Measurements from ENCODE around the gene ANKMY1.

Gene ANKMY1

DNA sequence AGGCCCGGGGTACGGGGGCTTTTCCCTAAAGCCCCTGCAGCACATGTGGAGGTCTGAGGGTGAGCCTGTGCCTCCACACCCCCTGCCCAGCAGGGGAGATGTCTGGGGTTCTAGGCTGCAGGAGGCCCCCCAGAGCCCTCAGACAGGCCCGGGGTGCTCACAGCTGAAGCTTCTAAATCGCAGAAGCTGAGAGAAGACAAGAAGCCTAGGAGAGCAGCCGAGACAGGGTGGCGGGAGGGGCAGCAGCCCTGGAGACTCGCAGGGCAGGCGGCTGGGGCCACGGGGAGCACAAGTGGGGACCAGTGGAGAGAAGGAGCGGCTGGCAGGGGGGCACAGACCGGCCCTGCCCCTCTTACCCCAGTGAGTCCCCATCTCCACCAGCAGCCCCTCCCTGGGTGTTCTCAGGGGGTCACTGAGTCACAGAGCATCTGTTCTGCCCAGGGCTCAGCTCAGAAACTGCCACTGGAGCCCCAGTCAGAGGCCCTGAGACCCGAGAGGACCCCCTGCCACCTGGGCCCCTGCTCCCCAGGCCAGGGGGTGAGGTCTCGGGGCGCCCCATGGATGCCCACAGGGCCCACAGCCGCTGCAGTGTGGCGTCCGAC, 96.2 kb downstream of the ANKMY1 start:
- DNase-seq: no peak

DNA sequence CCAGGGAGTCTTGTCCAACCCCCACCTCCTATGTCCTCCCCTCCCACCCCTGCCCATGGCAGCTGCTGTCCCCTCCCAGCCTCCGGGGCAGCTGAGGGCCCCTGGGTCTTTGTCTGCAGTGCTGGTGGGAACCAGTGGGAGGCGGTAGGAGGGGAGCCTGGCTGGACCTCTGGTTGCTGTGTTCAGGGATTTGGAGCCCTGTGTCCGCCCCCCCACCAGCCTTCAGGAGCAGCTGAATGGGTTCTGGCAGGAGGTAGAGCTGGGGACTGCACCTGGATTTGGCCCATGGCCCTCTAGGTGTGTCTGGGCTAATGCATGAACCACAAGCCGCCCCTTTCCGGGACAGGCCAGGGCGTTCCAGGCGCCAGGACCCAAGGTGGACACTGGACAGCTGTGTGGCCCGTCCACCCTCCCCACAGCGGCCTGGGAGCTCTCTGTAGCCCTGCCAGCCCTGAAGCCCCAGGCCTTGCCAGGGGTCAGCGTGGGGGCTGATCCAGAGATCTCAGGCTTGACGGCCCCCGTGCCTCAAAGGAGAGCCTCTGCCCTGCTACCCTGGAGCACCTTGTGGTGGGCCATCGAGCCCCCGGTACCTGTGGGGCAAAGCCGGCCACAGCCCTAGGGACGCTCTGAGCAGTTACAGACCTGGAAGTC, 96.9 kb downstream of the ANKMY1 start:
- DNase-seq: no peak

- no peak for DNase-seq
Measured at GRCh38 chr2:240460253-240460711, 97.5 kb downstream of the ANKMY1 start.

GRCh38 chr2:240459401-240460252, 98.2 kb downstream of the ANKMY1 start:
- DNase-seq: no peak

GRCh38 chr2:240458900-240459391, 98.8 kb downstream of the ANKMY1 start:
- DNase-seq: no peak

- no peak for DNase-seq
Measured at GRCh38 chr2:240458044-240458899, 99.5 kb downstream of the ANKMY1 start.

DNA sequence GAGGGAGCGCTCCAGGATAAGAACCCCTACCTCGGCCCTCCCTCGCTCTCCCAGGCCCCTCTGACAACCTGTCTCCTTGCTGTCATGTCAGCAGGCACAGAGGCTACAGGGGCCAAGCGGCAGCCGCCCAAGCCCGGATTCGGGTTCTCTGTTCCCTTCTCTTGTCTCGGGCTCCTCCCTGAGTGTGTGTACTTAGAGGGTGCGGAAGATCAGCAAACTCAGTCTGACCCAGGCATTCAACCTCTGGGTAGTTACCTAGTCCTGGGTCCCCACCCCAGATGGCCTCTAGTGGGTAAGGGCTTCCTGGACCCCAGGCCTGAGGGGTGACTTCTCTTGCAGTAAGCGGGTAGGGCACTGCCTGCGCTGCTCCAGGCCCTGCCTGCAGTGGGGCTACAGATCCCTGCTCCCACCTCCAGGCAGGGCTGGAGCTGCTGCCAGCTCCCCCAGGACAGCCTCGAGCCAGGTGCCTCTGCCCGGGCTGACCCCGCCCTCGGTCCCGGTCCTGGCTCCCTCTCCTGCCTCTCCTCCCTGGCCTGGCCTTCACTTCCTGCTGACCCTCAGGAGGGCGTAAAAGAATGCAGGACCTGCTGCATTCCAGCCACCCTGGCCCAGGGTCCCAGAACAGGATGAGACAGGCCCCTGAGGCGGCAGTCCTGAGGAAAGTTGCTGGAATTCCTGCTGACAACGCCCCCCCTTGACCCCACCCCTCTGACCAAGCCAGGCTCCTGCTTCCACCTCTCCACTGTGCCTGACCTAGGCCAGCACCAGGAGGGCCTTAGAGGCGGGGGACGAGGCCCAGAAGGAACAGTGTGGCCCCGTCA, 100.4 kb downstream of the ANKMY1 start:
- no peak for DNase-seq

GRCh38 chr2:240456447-240457222, 101.2 kb downstream of the ANKMY1 start:
- no peak for DNase-seq

- peak in 1 of 56 donors; percentile 50 for DNase-seq
Measured at GRCh38 chr2:240455647-240456446, 101.9 kb downstream of the ANKMY1 start.

DNA sequence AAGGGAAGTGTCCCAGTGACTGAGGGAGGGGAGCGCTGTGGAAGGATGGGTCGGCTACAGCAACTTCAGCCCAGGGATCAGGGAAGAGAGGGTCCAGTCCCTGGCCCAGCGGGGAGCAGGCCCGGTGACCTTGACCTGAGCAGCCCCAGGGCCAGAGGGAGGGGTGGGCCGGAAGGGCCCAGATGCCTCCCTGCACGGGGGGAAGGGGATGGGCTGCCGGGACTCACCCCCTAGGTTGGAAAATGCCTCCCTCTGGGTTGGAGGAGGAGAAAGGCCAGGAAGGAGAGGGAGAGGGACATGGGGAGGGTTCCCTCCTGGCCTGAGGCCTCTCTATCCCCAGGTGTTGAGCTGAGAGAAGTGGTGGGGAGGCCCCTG, 102.5 kb downstream of the ANKMY1 start:
- DNase-seq: no peak

- DNase-seq: peak in 7 of 56 donors; percentile 41 to 65 (median 51)
Measured at GRCh38 chr2:240454106-240454901, 103.5 kb downstream of the ANKMY1 start.

DNA sequence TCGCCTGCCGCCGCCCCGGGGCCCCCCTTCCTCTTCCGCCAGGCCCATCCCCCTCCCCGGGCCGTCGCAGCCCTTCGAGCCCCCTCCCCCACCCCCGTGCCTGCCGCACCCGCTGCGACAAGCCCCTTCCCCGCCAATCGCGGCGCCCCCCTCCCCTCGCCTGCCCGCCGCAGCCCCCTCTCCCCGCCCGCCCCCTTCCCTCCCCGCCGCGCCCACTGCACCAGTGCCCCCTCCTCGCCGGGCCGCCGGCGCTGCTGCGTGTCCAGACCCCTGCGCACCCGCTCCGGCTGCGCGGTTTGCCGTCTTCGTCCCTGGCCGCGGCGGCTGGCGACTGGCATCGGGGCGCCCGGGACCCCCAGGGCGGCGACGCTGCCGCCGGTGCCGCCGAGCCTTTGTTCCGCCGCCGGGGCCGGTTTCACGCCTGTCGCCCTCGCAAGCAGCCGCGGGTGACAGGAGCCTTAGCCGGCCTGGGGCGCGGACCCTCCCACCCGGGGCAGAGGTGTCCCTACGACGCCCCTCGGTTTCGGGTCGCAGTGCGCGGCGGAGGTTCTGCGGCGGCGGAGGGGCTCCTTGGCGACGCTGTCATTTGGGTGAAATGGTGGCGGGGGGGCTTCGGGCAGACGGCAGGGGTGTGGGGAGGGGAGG, 104.2 kb downstream of the ANKMY1 start:
- DNase-seq: no peak

GRCh38 chr2:240452462-240453256, 105.1 kb downstream of the ANKMY1 start:
- peak in 34 of 56 donors; percentile 26 to 80 (median 59) for DNase-seq

DNA sequence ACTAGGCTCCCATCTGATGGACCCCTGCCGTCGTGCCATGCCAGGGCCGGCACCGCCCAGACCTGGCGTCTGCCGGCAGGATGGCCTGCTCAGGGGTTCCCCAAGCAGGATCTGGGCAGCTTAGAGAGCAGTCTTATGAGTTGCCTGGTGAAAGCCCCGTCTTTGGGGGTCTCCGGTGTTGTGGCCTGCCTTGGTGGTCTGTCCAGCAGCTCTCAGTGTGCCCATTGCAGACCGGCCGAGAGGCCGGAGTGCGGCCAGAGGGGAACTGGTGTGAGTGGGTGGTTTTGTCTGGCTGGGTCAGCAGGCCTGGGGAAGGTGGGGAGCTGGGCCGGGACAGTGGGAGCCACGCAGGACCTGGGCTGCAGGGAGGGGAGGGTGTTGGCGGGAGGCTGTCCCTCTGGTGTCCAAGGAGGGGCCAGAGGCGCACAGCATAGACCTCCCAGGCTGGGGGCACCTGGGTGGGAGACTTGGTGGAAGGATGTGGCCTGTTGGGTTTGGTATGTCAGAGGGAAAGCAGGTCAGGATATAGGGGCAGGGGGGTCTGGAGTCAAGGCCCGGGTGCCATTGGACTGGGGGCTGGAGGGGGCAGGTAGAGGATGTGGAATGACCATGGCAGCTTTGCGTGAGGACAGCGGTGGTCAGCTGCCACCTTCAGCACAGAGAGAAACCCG, 105.9 kb downstream of the ANKMY1 start:
- no peak for DNase-seq

DNA sequence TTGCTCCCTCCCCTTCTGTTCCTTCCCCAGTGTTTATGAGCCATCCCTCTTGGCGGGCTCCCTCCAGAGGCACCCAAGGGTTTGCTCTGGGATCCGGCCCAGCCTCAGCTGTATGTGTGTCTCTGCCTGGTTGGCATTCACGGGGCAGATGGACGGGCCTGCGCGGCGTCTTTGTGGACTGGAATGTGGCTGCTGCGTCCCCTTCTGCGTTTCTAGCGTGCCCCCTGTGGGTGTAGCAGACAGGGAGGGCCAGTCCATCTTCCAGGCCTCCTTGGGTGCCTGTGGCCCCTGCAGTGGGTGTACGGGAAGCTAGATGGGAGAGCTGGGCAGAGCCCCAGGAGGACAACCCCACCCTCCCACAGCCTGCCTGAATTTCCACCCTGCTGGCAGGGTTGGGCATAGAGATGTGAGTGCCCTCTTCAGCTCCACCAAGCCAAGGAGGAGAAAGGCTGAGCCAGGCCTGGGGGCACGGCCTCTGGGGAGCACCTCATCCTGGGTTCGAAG, 106.6 kb downstream of the ANKMY1 start:
- peak in 14 of 56 donors; percentile 28 to 68 (median 48) for DNase-seq

Measured in amygdala (tissue), 56 donors.